Measurements from ENCODE around the gene GPHB5. TPM values are rescaled to one million over a fixed set of nuclear protein-coding genes. Genes with fewer than 3 reads are reported as not detected.

Gene GPHB5
- total RNA-seq, 2 experiments from 2014 or later, result not detected

- BruUV-seq (replicated peaks), result no TSS peak
Observed at GRCh38 chr14:63273129-63273528, 45.6 kb downstream of the GPHB5 start.

GRCh38 chr14:63269561-63270225 lies 49.0 kb downstream of the GPHB5 start:
- intact Hi-C loops (cut with micrococcal nuclease; ENCODE audit: unreplicated experiment), result no loop called here
- H4K20me1 ChIP-seq (ENCODE audit: insufficient read depth, low read length), result no peaks in the 10 kb centered on the region
- no peak overlapping the region for H2AFZ ChIP-seq (ENCODE audit: low read length)
- DNase-seq (ENCODE audit: low spot score), result no peak
- H3K4me1 ChIP-seq (ENCODE audit: insufficient read depth, low read length, poor library complexity, severe bottlenecking), result no peaks in the 10 kb centered on the region
- H3K79me2 ChIP-seq (ENCODE audit: insufficient read depth, low read depth, low read length), result no peaks in the 10 kb centered on the region
- no peak overlapping the region for H3K4me2 ChIP-seq (ENCODE audit: low read length)
- TF ChIP-seq CTCF (conservative IDR thresholded peaks at IDR 0.05; ENCODE audit: low read length) (no peak), EZH2phosphoT487 (IDR thresholded peaks at IDR 0.05; ENCODE audit: borderline replicate concordance, low read depth, low read length) (no peak)
- CTCF ChIA-PET (ENCODE audit: unreplicated experiment), result no interaction called here
- BruUV-seq (replicated peaks), result no TSS peak
- H3K4me3 ChIP-seq (ENCODE audit: low read depth, low read length, poor library complexity, severe bottlenecking), result no peak overlapping the region
- 0 out of 2 replicates have a peak, but pooled peaks cover 9% of the 10 kb centered on the region for H3K9me3 ChIP-seq (ENCODE audit: low read length)
- POLR2A ChIA-PET, result no interaction called here
- no peaks in the 10 kb centered on the region for H3K9me2 ChIP-seq (ENCODE audit: insufficient read depth, low read length)
- H3K27ac ChIP-seq (ENCODE audit: low read depth, low read length, poor library complexity, severe bottlenecking), result no peak overlapping the region
- no peaks in the 10 kb centered on the region for H3K36me3 ChIP-seq (ENCODE audit: insufficient read depth, low read length)

More at GRCh38 chr14:63273129-63273528, 45.6 kb downstream of the GPHB5 start:
- Histone ChIP-seq H3K79me2 (ENCODE audit: insufficient read depth, low read depth, low read length) (no peaks in the 10 kb centered on the region), H3K9me3 (ENCODE audit: low read length) (no peaks in the 10 kb centered on the region), H3K4me2 (ENCODE audit: low read length) (no peak overlapping the region), H3K4me3 (ENCODE audit: low read depth, low read length, poor library complexity, severe bottlenecking) (no peak overlapping the region), H2AFZ (ENCODE audit: low read length) (no peak overlapping the region), H3K27ac (ENCODE audit: low read depth, low read length, poor library complexity, severe bottlenecking) (no peak overlapping the region), H3K4me1 (ENCODE audit: insufficient read depth, low read length, poor library complexity, severe bottlenecking) (no peaks in the 10 kb centered on the region), H4K20me1 (ENCODE audit: insufficient read depth, low read length) (no peaks in the 10 kb centered on the region), H3K9me2 (ENCODE audit: insufficient read depth, low read length) (no peaks in the 10 kb centered on the region), H3K36me3 (ENCODE audit: insufficient read depth, low read length) (no peaks in the 10 kb centered on the region)
- DNase-seq (ENCODE audit: low spot score), result no peak
- intact Hi-C loops (cut with micrococcal nuclease; ENCODE audit: unreplicated experiment), result no loop called here
- ChIA-PET CTCF (ENCODE audit: unreplicated experiment) (no interaction called here), POLR2A (no interaction called here)
- TF ChIP-seq EZH2phosphoT487 (IDR thresholded peaks at IDR 0.05; ENCODE audit: borderline replicate concordance, low read depth, low read length) (no peak), CTCF (conservative IDR thresholded peaks at IDR 0.05; ENCODE audit: low read length) (no peak)

GRCh38 chr14:63268771-63269170 lies 50.0 kb downstream of the GPHB5 start:
- no peak for TF ChIP-seq CTCF (conservative IDR thresholded peaks at IDR 0.05; ENCODE audit: low read length)
- TF ChIP-seq EZH2phosphoT487 (IDR thresholded peaks at IDR 0.05; ENCODE audit: borderline replicate concordance, low read depth, low read length), result no peak
- Histone ChIP-seq H3K4me2 (ENCODE audit: low read length) (no peak overlapping the region), H4K20me1 (ENCODE audit: insufficient read depth, low read length) (no peaks in the 10 kb centered on the region), H3K4me3 (ENCODE audit: low read depth, low read length, poor library complexity, severe bottlenecking) (no peak overlapping the region), H3K79me2 (ENCODE audit: insufficient read depth, low read depth, low read length) (no peaks in the 10 kb centered on the region), H2AFZ (ENCODE audit: low read length) (no peak overlapping the region), H3K9me3 (ENCODE audit: low read length) (0 out of 2 replicates have a peak, but pooled peaks cover 9% of the 10 kb centered on the region), H3K9me2 (ENCODE audit: insufficient read depth, low read length) (no peaks in the 10 kb centered on the region), H3K4me1 (ENCODE audit: insufficient read depth, low read length, poor library complexity, severe bottlenecking) (no peaks in the 10 kb centered on the region), H3K36me3 (ENCODE audit: insufficient read depth, low read length) (no peaks in the 10 kb centered on the region), H3K27ac (ENCODE audit: low read depth, low read length, poor library complexity, severe bottlenecking) (no peak overlapping the region)
- no TSS peak for BruUV-seq (replicated peaks)
- CTCF ChIA-PET (ENCODE audit: unreplicated experiment), result no interaction called here
- POLR2A ChIA-PET, result interaction anchor here (0.5 kb wide), 1 partner anchor 23 kb away, joined by 3 read pairs; no protein-coding TSS in a partner anchor
- no peak for DNase-seq (ENCODE audit: low spot score)
- intact Hi-C loops (cut with micrococcal nuclease; ENCODE audit: unreplicated experiment), result no loop called here
